Measurements from ENCODE around the gene PAPOLB.
"Not testable (repeated sequence)": the region's sequence is repeated elsewhere in the genome, so short reads cannot be mapped to it uniquely, and the experiment has no call there.

PAPOLB gene

GRCh38 chr7:4861673-4862072 is at the start of gene PAPOLB:
Gene PAPOLB, minus strand, starts transcription at chr7:4862030. Its CDS starts 220 bp downstream, at chr7:4861810.
- no peak for DNase-seq

- no peak for DNase-seq
These were observed 49.4 kb upstream of the PAPOLB start for GRCh38 chr7:4911111-4911828.

DNA sequence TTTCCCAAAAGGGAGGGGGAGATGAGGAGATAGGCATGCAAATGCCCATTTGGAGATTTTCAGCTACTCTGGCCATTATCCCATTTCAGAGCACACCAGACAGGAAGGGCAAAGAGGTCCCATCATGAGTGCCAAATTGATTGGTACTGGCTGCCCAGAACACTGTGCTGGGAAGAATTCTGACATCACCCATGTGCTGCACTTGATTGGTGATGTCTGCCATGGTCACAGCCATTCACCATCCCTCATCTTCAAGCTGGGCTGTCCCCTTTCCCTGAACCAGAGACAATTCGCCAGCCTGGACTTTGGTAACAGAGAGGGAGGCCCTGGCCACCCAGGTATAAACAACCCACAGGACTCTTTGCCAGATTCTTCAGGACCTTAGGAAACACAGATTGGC is 44.9 kb upstream of the PAPOLB start:
- DNase-seq, result no peak

DNA sequence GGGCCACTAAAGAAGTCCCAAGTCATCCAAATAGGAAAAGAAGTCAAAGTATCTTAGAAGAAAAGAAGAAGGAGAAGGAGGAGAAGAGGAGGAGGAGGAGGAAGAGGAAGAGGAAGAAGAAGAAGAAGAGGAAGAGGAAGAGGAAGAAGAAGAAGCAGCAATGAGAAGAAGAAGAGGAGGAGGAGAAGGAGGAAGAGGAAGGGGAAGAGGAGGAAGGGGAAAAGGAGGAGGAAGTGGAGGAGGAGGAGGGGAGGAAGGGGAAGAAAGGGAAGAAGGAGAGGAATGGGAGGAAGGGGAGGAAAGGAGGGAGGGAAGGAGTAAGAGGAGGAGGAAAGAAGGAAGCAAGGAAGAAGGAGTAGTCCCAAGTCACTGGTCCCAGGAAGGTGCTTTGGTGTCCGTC is 43.3 kb upstream of the PAPOLB start:
- no peak for DNase-seq

DNA sequence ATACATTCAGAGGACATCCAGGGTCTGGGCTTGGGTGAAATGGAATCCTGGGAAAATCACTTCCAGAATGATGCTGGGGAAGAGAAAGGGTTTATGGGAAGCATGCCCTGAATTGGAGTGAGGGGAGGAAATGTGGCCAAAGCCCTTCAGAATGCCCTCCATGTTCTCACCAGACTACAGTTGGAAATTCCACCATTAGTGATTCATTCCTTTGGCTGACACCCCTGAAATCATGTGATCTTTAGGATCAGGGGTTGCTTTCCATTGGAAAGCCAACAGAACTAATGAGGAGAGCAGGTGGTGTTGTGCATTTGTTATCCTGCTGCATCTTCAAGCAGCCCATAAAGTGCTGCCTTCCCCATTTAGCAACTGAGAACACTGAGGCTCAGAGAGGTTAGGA is 42.5 kb upstream of the PAPOLB start:
- DNase-seq, result no peak

GRCh38 chr7:4895766-4896165 is 33.9 kb upstream of the PAPOLB start:
- DNase-seq, result no peak

- DNase-seq, result no peak
These were observed 32.7 kb upstream of the PAPOLB start for GRCh38 chr7:4894482-4894881.

DNA sequence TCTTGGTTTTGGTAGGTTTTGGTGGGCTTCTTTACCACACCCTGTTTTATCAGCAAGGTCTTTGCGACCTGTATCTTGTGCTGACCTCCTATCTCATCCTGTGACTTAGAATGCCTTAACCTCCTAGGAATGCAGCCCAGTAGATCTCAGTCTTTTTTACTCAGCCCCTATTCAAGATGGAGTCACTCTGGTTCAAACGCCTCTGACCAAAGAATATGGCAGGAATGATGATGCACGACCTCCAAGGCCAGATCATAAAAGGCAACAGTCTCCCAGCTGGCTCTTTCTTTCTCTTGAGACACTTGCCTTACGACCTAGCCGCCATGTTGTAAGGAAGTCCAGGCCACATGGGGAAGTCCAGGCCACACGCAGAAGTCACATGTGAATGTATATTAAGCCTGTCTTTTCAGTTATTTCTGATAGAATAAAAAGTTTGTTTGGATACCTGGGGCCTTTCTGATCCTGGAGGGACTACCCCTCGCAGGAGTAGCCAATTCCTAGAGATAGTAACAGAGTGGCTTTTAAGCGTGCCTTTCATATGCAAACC is 32.2 kb upstream of the PAPOLB start:
- DNase-seq, result no peak

DNA sequence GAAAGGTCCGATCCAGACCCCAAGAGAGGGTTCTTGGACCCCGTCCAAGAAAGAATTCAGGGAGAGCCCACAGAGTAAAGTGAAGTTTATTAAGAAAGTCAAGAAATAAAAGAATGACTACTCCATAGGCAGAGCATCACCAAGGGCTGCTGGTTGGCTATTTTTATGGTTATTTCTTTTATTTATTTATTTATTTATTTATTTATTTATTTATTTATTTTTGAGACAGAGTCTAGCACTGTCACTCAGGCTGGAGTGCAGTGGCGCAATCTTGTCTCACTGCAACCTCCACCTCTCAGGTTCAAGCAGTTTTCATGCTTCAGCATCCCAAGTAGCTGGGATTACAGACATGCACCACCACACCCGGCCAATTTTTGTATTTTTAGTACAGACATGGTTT is 31.4 kb upstream of the PAPOLB start:
- DNase-seq, result not testable (repeated sequence)

- DNase-seq, result not testable (repeated sequence)
These were observed 29.7 kb upstream of the PAPOLB start for GRCh38 chr7:4891522-4891921.

DNA sequence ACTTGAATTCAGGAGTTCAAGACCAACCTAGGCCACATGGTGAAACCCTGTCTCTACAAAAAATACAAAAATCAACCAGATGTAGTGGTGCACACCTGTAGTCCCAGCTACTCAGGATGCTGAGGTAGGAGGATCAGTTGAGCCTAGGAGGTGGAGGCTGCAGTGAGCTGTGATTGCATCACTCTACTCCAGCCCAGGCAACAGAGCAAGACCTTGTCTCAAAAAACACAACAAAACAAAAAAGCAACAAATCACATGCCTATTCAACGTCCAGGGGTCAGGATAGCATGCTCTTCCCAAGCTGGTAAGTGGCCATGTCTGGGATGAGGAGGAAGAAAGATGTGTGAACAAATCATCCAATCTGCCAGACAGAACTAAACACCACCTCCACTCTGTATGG is 27.9 kb upstream of the PAPOLB start:
- DNase-seq, result no peak

- DNase-seq, result no peak
These were observed 26.3 kb upstream of the PAPOLB start for GRCh38 chr7:4888161-4888560.

GRCh38 chr7:4886671-4887070 is 24.8 kb upstream of the PAPOLB start:
- no peak for DNase-seq

DNA sequence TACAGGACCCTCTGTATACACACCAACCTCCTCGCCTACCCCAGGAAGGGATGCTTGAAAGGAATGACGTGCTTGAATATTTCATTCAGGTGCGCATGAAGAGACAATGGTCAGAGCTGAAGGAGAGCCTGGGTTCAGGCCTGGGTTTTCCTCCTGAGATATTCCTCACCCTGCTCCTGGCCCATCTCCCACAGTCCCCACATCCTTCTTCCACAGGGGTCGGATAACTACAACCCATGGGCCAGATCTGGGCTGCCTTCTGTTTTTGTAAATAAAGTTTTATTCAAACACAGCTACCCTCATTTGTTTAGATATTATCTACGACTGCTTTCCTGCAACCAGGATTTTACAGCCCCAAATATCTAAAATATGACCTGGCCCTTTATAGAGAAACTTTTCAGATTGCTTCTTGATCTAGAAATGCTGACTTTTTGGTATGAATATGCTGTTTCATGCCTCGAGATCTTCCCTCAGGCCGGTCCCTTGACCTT is 23.5 kb upstream of the PAPOLB start:
- no peak for DNase-seq

DNA sequence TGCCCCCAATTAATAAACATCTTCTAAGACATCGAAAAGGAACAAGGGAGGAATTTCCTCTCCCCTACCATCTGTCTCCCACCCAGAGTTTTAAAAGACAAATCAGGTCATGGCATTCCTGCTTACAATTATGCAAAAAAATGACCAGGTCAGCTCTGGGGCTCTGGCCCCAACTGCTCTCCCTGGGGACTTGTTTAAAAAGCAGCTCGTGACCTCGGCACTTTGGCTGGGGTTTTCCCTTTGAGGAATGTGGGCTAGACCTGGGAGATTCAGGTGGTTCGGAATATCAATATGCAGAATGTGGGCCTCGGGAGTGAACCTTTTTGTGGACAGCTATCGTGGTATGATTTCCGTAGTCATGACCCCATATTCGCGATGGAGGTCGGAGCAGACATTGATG is 22.3 kb upstream of the PAPOLB start:
- DNase-seq, result no peak

- peak; percentile 91 for DNase-seq
These were observed 21.7 kb upstream of the PAPOLB start, which contains the start of gene RADIL for GRCh38 chr7:4883372-4884144. Gene RADIL, minus strand, starts transcription at chr7:4883716. Its CDS starts 5,577 bp downstream, at chr7:4878139.

DNA sequence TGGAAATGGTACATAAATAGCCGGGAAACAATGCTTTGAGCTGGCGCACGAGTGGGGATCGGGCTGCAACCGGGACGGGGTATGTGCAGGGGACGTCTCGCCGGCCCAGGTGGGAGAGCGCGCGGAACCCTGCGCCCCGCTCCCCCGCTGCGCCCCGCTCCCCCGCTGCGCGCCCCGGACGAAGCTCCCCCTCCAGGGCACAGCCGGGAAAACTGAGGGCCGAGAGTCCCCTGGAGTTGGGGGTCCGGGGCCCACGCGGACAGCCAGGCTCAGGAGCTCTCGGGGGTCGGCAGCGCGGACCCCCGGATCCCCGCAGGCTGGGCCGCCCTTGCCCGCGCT is 21.2 kb upstream of the PAPOLB start:
- DNase-seq, result no peak

DNA sequence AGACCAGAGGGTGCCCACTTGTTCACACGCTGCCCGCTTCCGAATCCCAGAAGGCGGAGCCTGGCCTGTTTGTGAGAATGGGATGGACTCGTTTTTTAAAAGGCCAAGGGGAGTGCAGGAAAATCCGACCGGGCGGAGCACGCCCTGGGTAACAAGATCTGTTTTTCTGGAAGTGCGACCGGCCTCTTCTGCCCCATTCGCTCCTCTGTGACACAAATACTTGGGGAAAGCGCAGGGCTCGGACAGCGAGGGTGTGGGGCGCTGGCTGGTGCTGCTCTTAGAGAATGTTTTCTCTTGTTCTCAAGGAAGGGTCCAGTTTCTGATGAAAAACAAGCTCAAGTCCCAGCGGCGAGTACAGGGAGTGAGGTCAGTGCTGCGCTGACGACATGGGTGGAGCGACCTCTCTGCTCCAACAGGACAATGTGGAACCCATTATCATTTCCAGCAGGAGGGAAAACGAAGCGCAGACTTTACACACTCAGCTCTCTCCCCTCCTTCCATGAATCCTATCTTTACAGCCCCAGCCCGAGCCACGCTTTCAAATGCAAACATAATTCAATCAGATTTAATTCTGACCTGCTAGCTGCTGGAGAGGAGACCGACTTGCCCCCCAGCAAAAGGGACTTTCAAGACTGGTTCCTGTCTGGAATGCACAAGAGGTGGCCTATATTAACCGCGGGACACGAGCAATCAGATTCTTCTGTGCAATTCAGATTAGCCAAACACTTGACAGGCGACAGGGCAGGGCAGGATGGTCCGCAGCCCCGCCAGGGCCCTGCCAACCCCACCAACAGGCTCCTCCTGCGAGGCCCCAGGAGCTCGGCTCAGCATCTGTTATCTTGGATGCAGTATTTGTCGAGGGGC is 20.6 kb upstream of the PAPOLB start:
- DNase-seq, result peak; percentile 64

GRCh38 chr7:4880218-4880617 is 18.4 kb upstream of the PAPOLB start:
- DNase-seq, result no peak

- DNase-seq, result no peak
These were observed 17.7 kb upstream of the PAPOLB start for GRCh38 chr7:4879396-4880081.

- DNase-seq, result no peak
These were observed 16.8 kb upstream of the PAPOLB start for GRCh38 chr7:4878336-4879335.

Measured in fibroblast of skin of right quadriceps (primary cell).